GF-D8 (cell line): ENCODE measurements around the gene IMMP2L.

Experiments used
- DNase-seq: peaks from one replicate; lab custom pipeline; 2025; lab: John Stamatoyannopoulos, UW

Gene IMMP2L

GRCh38 chr7:111029141-111029572 is 533.1 kb downstream of the IMMP2L start:
- DNase-seq = no peak

- DNase-seq = no peak
Observed at GRCh38 chr7:111027396-111027795, 534.9 kb downstream of the IMMP2L start.

GRCh38 chr7:111026806-111027205 is 535.5 kb downstream of the IMMP2L start:
- DNase-seq = no peak

- no peak for DNase-seq
Observed at GRCh38 chr7:111026343-111026742, 535.9 kb downstream of the IMMP2L start.

- DNase-seq = no peak
Observed at GRCh38 chr7:111025006-111025405, 537.3 kb downstream of the IMMP2L start.

- DNase-seq = no peak
Observed at GRCh38 chr7:111018960-111019736, 543.1 kb downstream of the IMMP2L start.

GRCh38 chr7:111018447-111018846 is 543.8 kb downstream of the IMMP2L start:
- no peak for DNase-seq

GRCh38 chr7:111014079-111014478 is 548.2 kb downstream of the IMMP2L start:
- no peak for DNase-seq

GRCh38 chr7:111012799-111013675 is 549.3 kb downstream of the IMMP2L start:
- DNase-seq = no peak

GRCh38 chr7:111012149-111012548 is 550.1 kb downstream of the IMMP2L start:
- DNase-seq = no peak

- no peak for DNase-seq
Observed at GRCh38 chr7:111011520-111011919, 550.8 kb downstream of the IMMP2L start.

- DNase-seq = no peak
Observed at GRCh38 chr7:111010798-111011197, 551.5 kb downstream of the IMMP2L start.

- no peak for DNase-seq
Observed at GRCh38 chr7:111009526-111010040, 552.7 kb downstream of the IMMP2L start.

GRCh38 chr7:111006691-111007090 is 555.6 kb downstream of the IMMP2L start:
- no peak for DNase-seq

- DNase-seq = no peak
Observed at GRCh38 chr7:111006040-111006439, 556.3 kb downstream of the IMMP2L start.

GRCh38 chr7:111005445-111005844 is 556.8 kb downstream of the IMMP2L start:
- no peak for DNase-seq

- DNase-seq = no peak
Observed at GRCh38 chr7:111004310-111004901, 557.9 kb downstream of the IMMP2L start.

GRCh38 chr7:111003883-111004282 is 558.4 kb downstream of the IMMP2L start:
- no peak for DNase-seq

- no peak for DNase-seq
Observed at GRCh38 chr7:110994028-110994967, 568.0 kb downstream of the IMMP2L start.

- DNase-seq = no peak
Observed at GRCh38 chr7:110988890-110989501, 573.3 kb downstream of the IMMP2L start.

- DNase-seq = no peak
Observed at GRCh38 chr7:110988348-110988747, 573.9 kb downstream of the IMMP2L start.
